OCI-LY1 (cell line): ENCODE measurements around the gene HOXD8.

Experiments
- H2AFZ ChIP-seq: fragments of 200-600 bp; sonication (generic), shearing (Covaris generic); 2 replicates; pipeline ENCODE4 v1.6.0; 2014; ENCODE audit warnings: antibody characterized with exemption, mild to moderate bottlenecking, low read length
- H3F3A ChIP-seq: fragments of 200-600 bp; sonication (generic), shearing (Covaris generic); 2 replicates; pipeline ENCODE4 v1.6.0; 2014; ENCODE audit warnings: mild to moderate bottlenecking, antibody characterized with exemption, low read length, moderate library complexity; ENCODE audit not compliant: insufficient read depth
- H3K27ac ChIP-seq: fragments of 200-600 bp; sonication (generic); 2 replicates; pipeline ENCODE4 v1.5.1; 2014; ENCODE audit warnings: low read length, mixed run types, mild to moderate bottlenecking, low read depth; ENCODE audit not compliant: poor library complexity, severe bottlenecking
- H3K27me3 ChIP-seq: fragments of 200-600 bp; sonication (generic); 2 replicates; pipeline ENCODE4 v1.6.0; 2014; ENCODE audit warnings: antibody characterized with exemption, mild to moderate bottlenecking, low read length, moderate library complexity; ENCODE audit not compliant: insufficient read depth
- H3K36me3 ChIP-seq: fragments of 200-600 bp; sonication (generic); 2 replicates; pipeline ENCODE4 v1.6.1; 2014; ENCODE audit warnings: mild to moderate bottlenecking, antibody characterized with exemption, low read length, moderate library complexity, mixed read lengths; ENCODE audit not compliant: insufficient read depth
- H3K4me1 ChIP-seq: fragments of 200-600 bp; sonication (generic); 2 replicates; pipeline ENCODE4 v1.5.1; 2014; ENCODE audit warnings: mild to moderate bottlenecking, low read length, moderate library complexity; ENCODE audit not compliant: insufficient read depth, severe bottlenecking
- H3K4me2 ChIP-seq: fragments of 200-600 bp; sonication (generic), shearing (Covaris generic); 2 replicates; pipeline ENCODE4 v1.6.1; 2014; ENCODE audit warnings: low read length
- H3K4me3 ChIP-seq: fragments of 200-600 bp; sonication (generic); 2 replicates; pipeline ENCODE4 v1.5.1; 2014; ENCODE audit warnings: low read length, low read depth, mild to moderate bottlenecking, mixed read lengths; ENCODE audit not compliant: poor library complexity, severe bottlenecking
- H3K79me2 ChIP-seq: fragments of 200-600 bp; shearing (Covaris generic); 2 replicates; pipeline ENCODE4 v1.6.1; 2016; ENCODE audit warnings: mixed run types, low read length, mixed read lengths; ENCODE audit not compliant: insufficient read depth
- H3K9ac ChIP-seq: fragments of 200-600 bp; sonication (generic), shearing (Covaris generic); 2 replicates; pipeline ENCODE4 v1.6.1; 2014; ENCODE audit warnings: mild to moderate bottlenecking, low read length, mixed read lengths
- H3K9me2 ChIP-seq: fragments of 200-600 bp; sonication (generic), shearing (Covaris generic); 2 replicates; pipeline ENCODE4 v1.6.1; 2014; ENCODE audit warnings: low read depth, mild to moderate bottlenecking, low read length, mixed read lengths
- H3K9me3 ChIP-seq: fragments of 200-600 bp; shearing (Covaris generic); 2 replicates; pipeline ENCODE4 v1.6.1; 2014; ENCODE audit warnings: low read length, mixed read lengths
- H4K20me1 ChIP-seq: fragments of 200-600 bp; sonication (generic), shearing (Covaris generic); 2 replicates; pipeline ENCODE4 v1.6.0; 2016; ENCODE audit warnings: mild to moderate bottlenecking, low read length; ENCODE audit not compliant: insufficient read depth
- EZH2 ChIP-seq: fragments of 200-600 bp; sonication (generic), shearing (Covaris generic); IDR thresholded peaks from 2 replicates; pipeline ENCODE4 v1.8.0; 2017; ENCODE audit warnings: borderline replicate concordance, mixed run types, mild to moderate bottlenecking, antibody characterized with exemption, low read length, moderate library complexity, mixed read lengths
- TF ChIP-seq, protein P1 (sequence below): fragments of 200-600 bp; sonication (generic), shearing (Covaris generic); IDR thresholded peaks from 2 replicates; pipeline ENCODE4 v1.5.1; 2017; ENCODE audit warnings: mild to moderate bottlenecking, antibody characterized with exemption, low read length, moderate library complexity, mixed read lengths

Gene HOXD8

DNA sequence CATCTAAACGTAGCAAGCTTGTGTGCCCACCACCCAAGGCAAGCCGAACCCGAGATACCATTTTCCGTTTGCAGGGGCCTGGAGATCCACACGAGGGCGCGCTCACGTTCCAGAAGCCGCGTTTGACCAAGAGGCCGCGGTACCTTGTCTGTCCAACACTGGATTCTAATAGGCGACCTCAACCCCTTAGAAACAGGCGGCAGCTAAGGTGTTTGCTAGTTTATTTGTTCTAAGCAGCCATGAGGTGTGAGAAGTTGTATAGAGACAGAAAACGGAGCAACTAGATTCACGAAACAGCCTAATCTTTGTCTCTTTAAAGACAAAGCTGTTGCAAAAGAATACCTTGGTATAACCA lies 18.2 kb upstream of the HOXD8 start:
- H3F3A ChIP-seq, result no peaks in the 10 kb centered on the region
- no peak overlapping the region for H2AFZ ChIP-seq
- H4K20me1 ChIP-seq, result no peaks in the 10 kb centered on the region
- TF ChIP-seq EZH2, result no peak
- TF ChIP-seq, protein P1, sequence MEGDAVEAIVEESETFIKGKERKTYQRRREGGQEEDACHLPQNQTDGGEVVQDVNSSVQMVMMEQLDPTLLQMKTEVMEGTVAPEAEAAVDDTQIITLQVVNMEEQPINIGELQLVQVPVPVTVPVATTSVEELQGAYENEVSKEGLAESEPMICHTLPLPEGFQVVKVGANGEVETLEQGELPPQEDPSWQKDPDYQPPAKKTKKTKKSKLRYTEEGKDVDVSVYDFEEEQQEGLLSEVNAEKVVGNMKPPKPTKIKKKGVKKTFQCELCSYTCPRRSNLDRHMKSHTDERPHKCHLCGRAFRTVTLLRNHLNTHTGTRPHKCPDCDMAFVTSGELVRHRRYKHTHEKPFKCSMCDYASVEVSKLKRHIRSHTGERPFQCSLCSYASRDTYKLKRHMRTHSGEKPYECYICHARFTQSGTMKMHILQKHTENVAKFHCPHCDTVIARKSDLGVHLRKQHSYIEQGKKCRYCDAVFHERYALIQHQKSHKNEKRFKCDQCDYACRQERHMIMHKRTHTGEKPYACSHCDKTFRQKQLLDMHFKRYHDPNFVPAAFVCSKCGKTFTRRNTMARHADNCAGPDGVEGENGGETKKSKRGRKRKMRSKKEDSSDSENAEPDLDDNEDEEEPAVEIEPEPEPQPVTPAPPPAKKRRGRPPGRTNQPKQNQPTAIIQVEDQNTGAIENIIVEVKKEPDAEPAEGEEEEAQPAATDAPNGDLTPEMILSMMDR, result peak; percentile 82
- H3K27me3 ChIP-seq, result no peaks in the 10 kb centered on the region
- H3K4me1 ChIP-seq, result peaks cover 2% of the 10 kb centered on the region
- H3K9me2 ChIP-seq, result no peaks in the 10 kb centered on the region
- H3K36me3 ChIP-seq, result no peaks in the 10 kb centered on the region
- H3K9ac ChIP-seq, result no peak overlapping the region
- no peak overlapping the region for H3K4me2 ChIP-seq
- no peak overlapping the region for H3K27ac ChIP-seq
- H3K79me2 ChIP-seq, result no peaks in the 10 kb centered on the region
- H3K9me3 ChIP-seq, result no peaks in the 10 kb centered on the region
- H3K4me3 ChIP-seq, result no peak overlapping the region

DNA sequence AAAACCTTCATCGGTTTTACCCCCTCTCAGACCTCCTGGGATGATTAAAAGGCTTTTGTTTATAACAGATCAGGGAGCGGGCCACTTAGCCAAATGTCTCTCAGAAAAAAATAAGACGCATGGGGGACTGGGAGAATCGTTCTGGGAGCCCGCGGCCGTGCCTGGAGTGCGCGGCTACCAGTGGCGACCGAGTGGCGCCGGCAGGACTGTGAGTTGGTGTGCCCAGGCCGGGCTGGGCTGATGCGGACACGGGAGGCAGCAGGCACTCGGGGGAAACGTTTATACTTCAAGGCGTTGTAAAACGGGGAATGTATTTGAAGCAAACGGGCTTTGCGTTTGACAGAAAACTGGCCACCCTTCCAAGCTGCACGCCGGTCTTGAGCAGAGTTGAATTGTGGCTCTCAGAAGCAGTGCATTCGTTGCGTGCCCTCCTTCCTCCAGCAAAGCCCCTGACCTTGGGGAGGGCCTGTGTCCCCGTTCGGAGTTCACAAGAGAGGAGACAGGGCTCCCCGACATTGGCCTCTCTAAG lies 17.6 kb upstream of the HOXD8 start:
- no peak overlapping the region for H3K4me3 ChIP-seq

GRCh38 chr2:176112375-176113302 lies 16.9 kb upstream of the HOXD8 start:
- Histone ChIP-seq H4K20me1 (no peaks in the 10 kb centered on the region), H3K9me2 (no peaks in the 10 kb centered on the region), H3K79me2 (no peaks in the 10 kb centered on the region), H3K9ac (no peak overlapping the region), H3K4me1 (no peaks in the 10 kb centered on the region), H3K4me2 (no peak overlapping the region), H3K27ac (no peak overlapping the region), H3K27me3 (no peaks in the 10 kb centered on the region), H3K4me3 (no peak overlapping the region), H3K36me3 (no peaks in the 10 kb centered on the region), H3K9me3 (no peaks in the 10 kb centered on the region), H2AFZ (no peak overlapping the region), H3F3A (no peaks in the 10 kb centered on the region)
- TF ChIP-seq EZH2, result no peak
- TF ChIP-seq, protein P1, result no peak

More for the DNA sequence above, 17.6 kb upstream of the HOXD8 start:
- Histone ChIP-seq H3K27ac (no peak overlapping the region), H4K20me1 (no peaks in the 10 kb centered on the region), H2AFZ (no peak overlapping the region), H3K79me2 (no peaks in the 10 kb centered on the region), H3K36me3 (no peaks in the 10 kb centered on the region), H3K9me2 (no peaks in the 10 kb centered on the region), H3K9ac (no peak overlapping the region), H3K9me3 (no peaks in the 10 kb centered on the region), H3K27me3 (no peaks in the 10 kb centered on the region), H3F3A (no peaks in the 10 kb centered on the region), H3K4me1 (no peaks in the 10 kb centered on the region), H3K4me2 (no peak overlapping the region)
- TF ChIP-seq, protein P1, result no peak
- TF ChIP-seq EZH2, result no peak
